HG02970 (cell line): ENCODE measurements around the gene SYT15B.
"Not testable (repeated sequence)": the region's sequence is repeated elsewhere in the genome, so short reads cannot be mapped to it uniquely, and the experiment has no call there.

Experiments used
- ATAC-seq: cut with Tn5 transposase; IDR thresholded peaks from one replicate; pipeline ENCODE4 v1.9.1; 2021; ENCODE audit warnings: mild to moderate bottlenecking, moderate library complexity, moderate number of reproducible peaks; ENCODE audit not compliant: unreplicated experiment, low FRiP score

SYT15B gene

GRCh38 chr10:47730911-47731310 is 32.5 kb downstream of the SYT15B start:
- not testable (repeated sequence) for ATAC-seq

GRCh38 chr10:47725740-47726139 is 37.7 kb downstream of the SYT15B start:
- not testable (repeated sequence) for ATAC-seq

DNA sequence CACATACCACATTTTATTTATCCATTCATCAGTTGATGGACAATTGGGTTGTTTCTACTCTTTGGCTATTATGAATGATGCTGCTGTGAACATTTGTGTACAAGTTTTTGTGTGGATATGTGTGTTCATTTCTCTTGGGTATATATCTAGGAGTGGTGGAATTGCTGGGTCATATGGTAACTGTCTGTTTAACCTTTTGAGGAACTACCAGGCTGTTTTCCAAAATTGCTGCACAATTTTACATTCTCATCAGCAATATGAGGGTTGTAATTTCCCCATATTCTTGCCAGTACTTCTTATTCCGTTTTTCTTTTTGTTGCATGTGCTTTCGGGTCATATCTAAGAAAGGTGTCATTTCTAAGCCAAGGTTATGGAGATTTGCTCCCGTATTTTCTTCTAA is 38.3 kb downstream of the SYT15B start:
- ATAC-seq = not testable (repeated sequence)

DNA sequence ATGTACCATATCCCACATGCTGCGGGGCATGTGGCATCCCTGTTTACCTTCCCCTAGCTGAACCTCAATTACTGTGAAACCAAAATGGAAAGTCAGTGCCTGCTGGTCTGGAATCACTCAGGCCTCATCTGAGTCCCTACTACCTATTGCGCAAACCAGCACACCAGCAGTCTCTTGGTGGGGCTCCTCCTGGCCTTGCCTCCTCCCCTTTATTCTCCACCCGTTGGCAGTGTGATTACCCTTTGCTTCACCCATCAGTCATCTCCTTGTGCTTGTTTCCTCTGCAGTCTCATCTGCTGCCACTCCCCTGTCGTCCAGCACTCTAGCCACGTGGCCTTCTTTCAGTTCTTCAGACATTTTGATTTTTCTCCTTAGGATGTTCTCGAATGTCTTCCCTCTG is 39.3 kb downstream of the SYT15B start:
- not testable (repeated sequence) for ATAC-seq

GRCh38 chr10:47723362-47723761 is 40.0 kb downstream of the SYT15B start:
- ATAC-seq = not testable (repeated sequence)

DNA sequence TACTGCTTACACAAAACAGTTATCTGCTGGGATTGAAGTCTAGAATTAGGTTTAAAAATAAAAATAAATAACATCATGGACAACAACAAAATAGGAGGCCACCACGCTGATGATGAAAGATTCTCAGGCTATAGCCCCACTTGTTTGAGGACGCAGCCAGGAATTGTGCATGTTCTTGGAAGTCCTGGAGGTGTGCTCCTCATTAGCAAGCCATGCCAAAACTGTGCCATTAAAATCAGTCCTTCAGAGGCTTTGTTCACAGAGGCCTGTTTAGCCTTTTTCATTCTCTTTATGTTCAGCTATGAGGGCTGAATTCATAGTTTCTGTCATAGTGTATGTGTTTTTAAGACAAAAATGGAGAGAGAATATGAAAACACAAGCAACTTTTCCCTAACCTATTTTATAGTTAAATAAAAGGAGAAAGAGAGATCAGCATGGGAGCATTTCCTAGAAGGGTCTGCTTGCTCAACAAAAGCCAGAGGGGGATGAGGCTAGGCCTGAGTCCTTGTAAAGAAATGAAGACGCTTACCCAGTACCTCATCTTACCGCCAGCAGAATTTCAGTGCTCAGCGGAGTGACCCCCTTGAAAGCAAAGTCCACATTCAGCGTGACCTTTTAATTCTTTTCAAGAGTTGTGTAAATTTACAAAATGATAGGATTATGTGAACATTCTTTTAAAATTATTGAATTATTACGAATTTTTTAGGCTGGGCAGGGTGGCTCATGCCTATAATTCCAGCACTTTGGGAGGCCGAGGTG is 46.2 kb downstream of the SYT15B start:
- not testable (repeated sequence) for ATAC-seq
